ENCODE data around the gene ZNF280A. TPM values are rescaled to one million over a fixed set of nuclear protein-coding genes. Genes with fewer than 3 reads are reported as not detected.

ZNF280A gene
- total RNA-seq, 1 experiment from 2014 or later: 0.31 TPM

DNA sequence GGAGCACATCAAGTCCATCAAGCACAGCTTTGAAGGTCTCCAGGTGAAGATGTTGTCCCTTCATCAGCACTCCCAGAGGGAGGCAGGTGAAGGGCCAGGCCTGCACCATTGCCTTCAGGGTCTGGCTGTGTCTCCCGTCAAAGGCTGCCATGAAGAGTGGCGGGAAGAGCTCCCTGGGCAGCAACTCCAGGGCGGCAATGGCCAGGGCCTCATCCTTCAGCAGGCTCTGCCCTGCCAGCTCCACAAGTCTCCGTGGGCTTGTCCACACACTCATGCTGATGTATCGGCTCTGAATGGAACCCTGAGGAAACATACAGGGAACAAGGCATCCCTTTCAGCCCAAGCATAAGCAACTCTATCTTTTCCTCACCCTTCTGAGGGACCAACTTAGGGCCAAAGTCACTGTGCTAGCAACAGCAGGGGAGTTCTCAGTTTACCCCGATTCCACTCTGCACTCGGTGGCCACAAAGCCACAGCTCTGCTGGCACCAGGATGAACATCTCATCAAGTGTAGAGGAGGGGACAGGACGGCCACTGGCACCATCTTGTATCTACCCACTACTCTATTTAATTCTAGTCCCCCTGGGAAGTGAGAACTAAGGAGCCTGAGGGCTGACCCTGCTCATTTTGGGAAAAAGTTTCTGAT lies 30.8 kb upstream of the ZNF280A start:
- DNase-seq: no peak
- H3K27me3 ChIP-seq (ENCODE audit: control insufficient read depth, insufficient read depth, low read length): peaks cover 59% of the 10 kb centered on the region
- no peaks in the 10 kb centered on the region for H3K36me3 ChIP-seq (replicated peaks; ENCODE audit: control insufficient read depth, insufficient read depth, low read length)
- no peak overlapping the region for H3K4me3 ChIP-seq (ENCODE audit: insufficient read depth, low read depth, low read length)

- DNase-seq: no peak
- no peaks in the 10 kb centered on the region for H3K36me3 ChIP-seq (replicated peaks; ENCODE audit: control insufficient read depth, insufficient read depth, low read length)
- H3K4me3 ChIP-seq (ENCODE audit: insufficient read depth, low read depth, low read length): no peak overlapping the region
- peaks cover 55% of the 10 kb centered on the region for H3K27me3 ChIP-seq (ENCODE audit: control insufficient read depth, insufficient read depth, low read length)
These were observed 28.8 kb upstream of the ZNF280A start for GRCh38 chr22:22548910-22549309.

- no peaks in the 10 kb centered on the region for H3K36me3 ChIP-seq (replicated peaks; ENCODE audit: control insufficient read depth, insufficient read depth, low read length)
- peaks cover 52% of the 10 kb centered on the region for H3K27me3 ChIP-seq (ENCODE audit: control insufficient read depth, insufficient read depth, low read length)
- H3K4me3 ChIP-seq (ENCODE audit: insufficient read depth, low read depth, low read length): no peak overlapping the region
These were observed 28.2 kb upstream of the ZNF280A start for GRCh38 chr22:22548317-22548716.

GRCh38 chr22:22547692-22548300 lies 27.7 kb upstream of the ZNF280A start:
- no peak for DNase-seq
- Histone ChIP-seq H3K4me3 (ENCODE audit: insufficient read depth, low read depth, low read length) (no peak overlapping the region), H3K36me3 (replicated peaks; ENCODE audit: control insufficient read depth, insufficient read depth, low read length) (no peaks in the 10 kb centered on the region), H3K27me3 (ENCODE audit: control insufficient read depth, insufficient read depth, low read length) (peaks cover 55% of the 10 kb centered on the region)

More at GRCh38 chr22:22548317-22548716, 28.2 kb upstream of the ZNF280A start:
- DNase-seq: no peak

- Histone ChIP-seq H3K4me3 (ENCODE audit: insufficient read depth, low read depth, low read length) (no peak overlapping the region), H3K27me3 (ENCODE audit: control insufficient read depth, insufficient read depth, low read length) (peaks cover 58% of the 10 kb centered on the region), H3K36me3 (replicated peaks; ENCODE audit: control insufficient read depth, insufficient read depth, low read length) (no peaks in the 10 kb centered on the region)
- no peak for DNase-seq
These were observed 27.2 kb upstream of the ZNF280A start for GRCh38 chr22:22547226-22547625.

GRCh38 chr22:22546490-22546889 lies 26.4 kb upstream of the ZNF280A start:
- no peak overlapping the region for H3K4me3 ChIP-seq (ENCODE audit: insufficient read depth, low read depth, low read length)
- peaks cover 61% of the 10 kb centered on the region for H3K27me3 ChIP-seq (ENCODE audit: control insufficient read depth, insufficient read depth, low read length)
- no peaks in the 10 kb centered on the region for H3K36me3 ChIP-seq (replicated peaks; ENCODE audit: control insufficient read depth, insufficient read depth, low read length)
- DNase-seq: no peak

- H3K27me3 ChIP-seq (ENCODE audit: control insufficient read depth, insufficient read depth, low read length): peaks cover 52% of the 10 kb centered on the region
- no peak overlapping the region for H3K4me3 ChIP-seq (ENCODE audit: insufficient read depth, low read depth, low read length)
- no peaks in the 10 kb centered on the region for H3K36me3 ChIP-seq (replicated peaks; ENCODE audit: control insufficient read depth, insufficient read depth, low read length)
- DNase-seq: no peak
These were observed 25.0 kb upstream of the ZNF280A start for GRCh38 chr22:22545084-22545483.

DNA sequence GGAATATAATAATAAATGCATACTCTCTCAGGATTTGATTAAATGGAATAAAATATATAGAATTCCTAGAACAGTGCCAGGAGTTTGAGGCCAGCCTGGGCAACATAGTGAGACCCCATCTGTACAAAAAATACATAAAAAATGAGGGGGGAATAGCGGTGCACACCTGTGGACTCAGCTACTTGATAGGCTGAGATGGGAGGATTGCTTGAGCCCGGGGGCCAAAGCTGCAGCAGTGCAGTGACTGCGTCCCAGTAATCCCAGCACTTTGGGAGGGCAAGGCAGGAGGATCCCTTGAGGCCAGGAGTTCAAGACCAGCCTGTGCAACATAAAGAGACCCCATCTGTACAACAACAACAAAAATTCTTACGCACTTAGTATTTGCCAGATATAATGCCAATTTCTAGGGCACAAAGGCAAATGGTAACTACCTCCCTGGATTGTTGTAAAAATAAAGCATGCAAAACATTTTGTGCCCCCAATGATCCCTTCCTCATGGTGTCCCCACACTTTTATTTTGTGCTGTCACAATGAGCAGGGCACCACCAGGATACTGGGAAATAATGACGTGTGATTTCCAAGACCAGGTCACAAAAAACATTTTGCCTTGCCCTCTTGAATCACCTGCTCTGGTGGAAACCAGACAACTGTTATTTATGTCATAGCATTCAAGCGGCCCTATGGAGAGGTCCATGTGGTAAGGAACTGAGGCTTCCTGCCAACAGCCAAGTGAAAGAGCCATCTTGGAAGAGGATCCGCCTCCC lies 18.3 kb upstream of the ZNF280A start:
- peaks cover 35% of the 10 kb centered on the region for H3K27me3 ChIP-seq (ENCODE audit: control insufficient read depth, insufficient read depth, low read length)
- DNase-seq: no peak
- no peaks in the 10 kb centered on the region for H3K36me3 ChIP-seq (replicated peaks; ENCODE audit: control insufficient read depth, insufficient read depth, low read length)
- H3K4me3 ChIP-seq (ENCODE audit: insufficient read depth, low read depth, low read length): no peak overlapping the region

DNA sequence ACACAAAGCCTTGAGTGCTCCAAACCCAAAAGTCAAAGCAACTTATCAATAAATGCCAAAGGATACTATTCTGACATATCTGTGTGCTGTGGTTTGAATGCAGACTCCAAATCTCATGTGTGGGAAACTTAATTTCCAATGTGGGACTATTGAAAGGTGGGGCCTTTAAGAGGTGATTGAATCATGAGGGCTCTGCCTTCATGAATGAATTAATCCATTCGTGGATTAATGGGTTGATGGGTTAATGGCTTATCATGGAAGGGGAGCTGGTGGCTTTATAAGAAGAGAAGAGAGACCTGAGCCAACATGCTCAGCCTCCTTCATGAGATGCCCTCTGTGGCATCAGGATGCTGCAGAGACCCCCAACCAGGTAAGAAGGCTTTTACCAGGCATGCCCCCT lies 16.8 kb upstream of the ZNF280A start:
- Histone ChIP-seq H3K36me3 (replicated peaks; ENCODE audit: control insufficient read depth, insufficient read depth, low read length) (no peaks in the 10 kb centered on the region), H3K27me3 (ENCODE audit: control insufficient read depth, insufficient read depth, low read length) (peaks cover 24% of the 10 kb centered on the region), H3K4me3 (ENCODE audit: insufficient read depth, low read depth, low read length) (no peak overlapping the region)
- no peak for DNase-seq

GRCh38 chr22:22536515-22536914 lies 16.4 kb upstream of the ZNF280A start:
- H3K36me3 ChIP-seq (replicated peaks; ENCODE audit: control insufficient read depth, insufficient read depth, low read length): no peaks in the 10 kb centered on the region
- peaks cover 24% of the 10 kb centered on the region for H3K27me3 ChIP-seq (ENCODE audit: control insufficient read depth, insufficient read depth, low read length)
- no peak for DNase-seq
- H3K4me3 ChIP-seq (ENCODE audit: insufficient read depth, low read depth, low read length): no peak overlapping the region

- Histone ChIP-seq H3K27me3 (ENCODE audit: control insufficient read depth, insufficient read depth, low read length) (peaks cover 22% of the 10 kb centered on the region), H3K36me3 (replicated peaks; ENCODE audit: control insufficient read depth, insufficient read depth, low read length) (no peaks in the 10 kb centered on the region), H3K4me3 (ENCODE audit: insufficient read depth, low read depth, low read length) (no peak overlapping the region)
- DNase-seq: no peak
These were observed 15.6 kb upstream of the ZNF280A start for GRCh38 chr22:22535662-22536061.

GRCh38 chr22:22534604-22535415 lies 14.7 kb upstream of the ZNF280A start:
- Histone ChIP-seq H3K36me3 (replicated peaks; ENCODE audit: control insufficient read depth, insufficient read depth, low read length) (no peaks in the 10 kb centered on the region), H3K27me3 (ENCODE audit: control insufficient read depth, insufficient read depth, low read length) (peaks cover 18% of the 10 kb centered on the region), H3K4me3 (ENCODE audit: insufficient read depth, low read depth, low read length) (no peak overlapping the region)
- no peak for DNase-seq

GRCh38 chr22:22533863-22534262 lies 13.8 kb upstream of the ZNF280A start:
- DNase-seq: no peak
- peaks cover 15% of the 10 kb centered on the region for H3K27me3 ChIP-seq (ENCODE audit: control insufficient read depth, insufficient read depth, low read length)
- H3K4me3 ChIP-seq (ENCODE audit: insufficient read depth, low read depth, low read length): no peak overlapping the region
- H3K36me3 ChIP-seq (replicated peaks; ENCODE audit: control insufficient read depth, insufficient read depth, low read length): no peaks in the 10 kb centered on the region

GRCh38 chr22:22533417-22533816 lies 13.3 kb upstream of the ZNF280A start:
- no peak overlapping the region for H3K4me3 ChIP-seq (ENCODE audit: insufficient read depth, low read depth, low read length)
- DNase-seq: no peak
- no peaks in the 10 kb centered on the region for H3K36me3 ChIP-seq (replicated peaks; ENCODE audit: control insufficient read depth, insufficient read depth, low read length)
- peaks cover 13% of the 10 kb centered on the region for H3K27me3 ChIP-seq (ENCODE audit: control insufficient read depth, insufficient read depth, low read length)
